ENCODE data around the gene VPS45.

GRCh38 chr1:150049926-150050325 is 17.6 kb upstream of the VPS45 start:
- TF ChIP-seq, protein P1, sequence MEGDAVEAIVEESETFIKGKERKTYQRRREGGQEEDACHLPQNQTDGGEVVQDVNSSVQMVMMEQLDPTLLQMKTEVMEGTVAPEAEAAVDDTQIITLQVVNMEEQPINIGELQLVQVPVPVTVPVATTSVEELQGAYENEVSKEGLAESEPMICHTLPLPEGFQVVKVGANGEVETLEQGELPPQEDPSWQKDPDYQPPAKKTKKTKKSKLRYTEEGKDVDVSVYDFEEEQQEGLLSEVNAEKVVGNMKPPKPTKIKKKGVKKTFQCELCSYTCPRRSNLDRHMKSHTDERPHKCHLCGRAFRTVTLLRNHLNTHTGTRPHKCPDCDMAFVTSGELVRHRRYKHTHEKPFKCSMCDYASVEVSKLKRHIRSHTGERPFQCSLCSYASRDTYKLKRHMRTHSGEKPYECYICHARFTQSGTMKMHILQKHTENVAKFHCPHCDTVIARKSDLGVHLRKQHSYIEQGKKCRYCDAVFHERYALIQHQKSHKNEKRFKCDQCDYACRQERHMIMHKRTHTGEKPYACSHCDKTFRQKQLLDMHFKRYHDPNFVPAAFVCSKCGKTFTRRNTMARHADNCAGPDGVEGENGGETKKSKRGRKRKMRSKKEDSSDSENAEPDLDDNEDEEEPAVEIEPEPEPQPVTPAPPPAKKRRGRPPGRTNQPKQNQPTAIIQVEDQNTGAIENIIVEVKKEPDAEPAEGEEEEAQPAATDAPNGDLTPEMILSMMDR (IDR thresholded peaks at IDR 0.05): no peak
- TF ChIP-seq POLR2A (IDR thresholded peaks at IDR 0.05): no peak
